Measurements from ENCODE around the gene CHEK1.

DNA sequence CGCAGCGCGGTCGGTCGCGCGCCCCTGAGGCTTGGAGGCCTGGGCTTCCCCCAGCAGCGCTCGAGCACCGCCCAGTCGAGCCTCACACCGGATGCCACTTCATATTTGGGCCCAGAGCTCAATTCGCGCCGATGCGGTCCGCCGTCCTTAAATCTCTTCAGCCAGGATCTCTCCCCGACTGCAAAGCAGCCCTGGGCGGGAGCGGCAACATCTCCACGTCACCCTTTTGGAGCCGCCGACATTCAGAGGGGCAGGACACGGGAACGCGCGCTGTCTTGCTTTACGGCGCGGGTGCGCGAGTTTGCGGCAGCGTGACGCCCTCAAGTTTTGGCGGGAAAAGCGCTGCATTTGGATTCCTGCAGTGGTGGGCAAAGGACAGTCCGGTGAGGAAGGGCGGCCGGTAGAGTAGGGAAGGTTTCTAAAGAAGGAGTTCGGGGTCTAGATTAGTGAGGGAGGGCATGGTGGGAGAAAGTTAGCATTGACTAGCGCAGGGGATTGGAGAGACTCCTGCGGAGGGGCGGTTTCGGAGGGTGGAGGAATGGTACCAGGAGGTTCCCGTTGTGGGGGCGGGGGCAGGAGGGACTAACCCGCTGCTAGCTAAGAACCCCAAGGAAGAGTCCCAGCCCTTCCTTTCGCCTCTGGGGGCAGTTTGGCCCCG lies 796 bp downstream of the CHEK1 start:
- TF ChIP-seq, protein P1, sequence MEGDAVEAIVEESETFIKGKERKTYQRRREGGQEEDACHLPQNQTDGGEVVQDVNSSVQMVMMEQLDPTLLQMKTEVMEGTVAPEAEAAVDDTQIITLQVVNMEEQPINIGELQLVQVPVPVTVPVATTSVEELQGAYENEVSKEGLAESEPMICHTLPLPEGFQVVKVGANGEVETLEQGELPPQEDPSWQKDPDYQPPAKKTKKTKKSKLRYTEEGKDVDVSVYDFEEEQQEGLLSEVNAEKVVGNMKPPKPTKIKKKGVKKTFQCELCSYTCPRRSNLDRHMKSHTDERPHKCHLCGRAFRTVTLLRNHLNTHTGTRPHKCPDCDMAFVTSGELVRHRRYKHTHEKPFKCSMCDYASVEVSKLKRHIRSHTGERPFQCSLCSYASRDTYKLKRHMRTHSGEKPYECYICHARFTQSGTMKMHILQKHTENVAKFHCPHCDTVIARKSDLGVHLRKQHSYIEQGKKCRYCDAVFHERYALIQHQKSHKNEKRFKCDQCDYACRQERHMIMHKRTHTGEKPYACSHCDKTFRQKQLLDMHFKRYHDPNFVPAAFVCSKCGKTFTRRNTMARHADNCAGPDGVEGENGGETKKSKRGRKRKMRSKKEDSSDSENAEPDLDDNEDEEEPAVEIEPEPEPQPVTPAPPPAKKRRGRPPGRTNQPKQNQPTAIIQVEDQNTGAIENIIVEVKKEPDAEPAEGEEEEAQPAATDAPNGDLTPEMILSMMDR (IDR thresholded peaks at IDR 0.05), result peak in 1 of 6 experiments; percentile 19
- peak in 3 of 4 donors; percentile 43 to 80 (median 53) for TF ChIP-seq POLR2A (IDR thresholded peaks at IDR 0.05)

Data from upper lobe of left lung (tissue), 4 donors.